Nephron progenitor cell (in vitro differentiated cells): Measurements from ENCODE around the gene SMG9.

Experiments
- DNase-seq: peaks from one replicate; pipeline ENCODE4 v3.0.0; 2021
- H3K27ac Mint-ChIP-seq: 2 replicates; pipeline ENCODE4 v1.8.0; 2021; ENCODE audit warnings: mild to moderate bottlenecking, moderate library complexity, mixed read lengths
- H3K27me3 Mint-ChIP-seq: 2 replicates; pipeline ENCODE4 v1.8.0; 2021; ENCODE audit warnings: mild to moderate bottlenecking, low read depth, mixed read lengths; ENCODE audit not compliant: poor library complexity
- H3K36me3 Mint-ChIP-seq: 2 replicates; pipeline ENCODE4 v1.8.0; 2021; ENCODE audit warnings: low read depth, mixed read lengths
- H3K4me1 Mint-ChIP-seq: 2 replicates; pipeline ENCODE4 v1.8.0; 2021; ENCODE audit warnings: mixed read lengths
- H3K4me3 Mint-ChIP-seq: 2 replicates; pipeline ENCODE4 v1.8.0; 2021; ENCODE audit warnings: mild to moderate bottlenecking, moderate library complexity, mixed read lengths
- H3K9me3 Mint-ChIP-seq: 2 replicates; pipeline ENCODE4 v1.8.0; 2021; ENCODE audit warnings: mild to moderate bottlenecking, moderate library complexity, mixed read lengths
- TF ChIP-seq, protein P1 (sequence below): fragments of 200-600 bp; sonication (generic); IDR thresholded peaks from 2 replicates; pipeline ENCODE4 v1.5.0; 2021; ENCODE audit warnings: antibody characterized with exemption

The SMG9 gene

DNA sequence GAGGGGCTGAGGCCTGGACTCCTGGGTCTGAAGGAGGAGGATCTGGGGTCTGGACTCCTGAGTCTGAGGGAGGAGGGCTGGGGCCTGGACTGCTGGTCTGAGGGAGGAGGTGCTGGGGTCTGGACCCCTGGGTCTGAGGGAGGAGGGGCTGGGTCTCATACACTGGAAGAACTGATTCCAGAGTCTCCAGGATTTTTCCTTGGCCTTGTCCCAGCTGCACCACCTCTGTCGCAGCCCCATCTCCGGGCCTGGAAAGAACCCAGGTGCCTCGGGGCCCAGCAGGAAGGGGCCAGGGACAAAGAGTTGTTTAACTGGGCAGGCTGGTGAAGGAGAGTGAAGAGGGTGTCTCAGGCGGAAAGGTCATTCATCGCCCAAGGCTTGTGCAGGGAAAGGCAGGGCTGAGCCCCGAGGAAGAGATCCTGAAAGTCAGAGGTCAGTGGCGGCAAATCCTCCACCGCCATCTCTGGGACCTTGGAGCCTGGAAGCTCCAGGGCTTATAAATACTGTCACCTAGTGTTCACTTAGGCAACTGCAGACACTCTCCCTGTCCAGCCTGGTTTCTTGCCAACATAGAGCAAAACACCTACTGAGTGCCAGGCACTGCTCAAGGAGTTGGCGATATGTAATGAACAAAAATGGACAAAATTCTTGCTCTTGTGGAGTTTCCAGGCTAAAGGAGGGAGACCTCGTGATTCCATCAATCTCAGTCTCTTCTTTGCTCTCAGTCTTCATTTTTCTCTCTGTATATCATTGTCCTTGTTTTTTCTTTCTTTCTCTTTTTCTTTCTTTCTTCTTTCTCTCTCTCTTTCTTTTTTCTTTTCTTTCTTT, 30.4 kb upstream of the SMG9 start:
- Mint-ChIP-seq H3K36me3 (no peaks in the 10 kb centered on the region), H3K4me3 (no peak overlapping the region), H3K9me3 (no peaks in the 10 kb centered on the region), H3K27ac (no peak overlapping the region), H3K27me3 (peaks cover 35% of the 10 kb centered on the region), H3K4me1 (peaks cover 30% of the 10 kb centered on the region)
- TF ChIP-seq, protein P1, sequence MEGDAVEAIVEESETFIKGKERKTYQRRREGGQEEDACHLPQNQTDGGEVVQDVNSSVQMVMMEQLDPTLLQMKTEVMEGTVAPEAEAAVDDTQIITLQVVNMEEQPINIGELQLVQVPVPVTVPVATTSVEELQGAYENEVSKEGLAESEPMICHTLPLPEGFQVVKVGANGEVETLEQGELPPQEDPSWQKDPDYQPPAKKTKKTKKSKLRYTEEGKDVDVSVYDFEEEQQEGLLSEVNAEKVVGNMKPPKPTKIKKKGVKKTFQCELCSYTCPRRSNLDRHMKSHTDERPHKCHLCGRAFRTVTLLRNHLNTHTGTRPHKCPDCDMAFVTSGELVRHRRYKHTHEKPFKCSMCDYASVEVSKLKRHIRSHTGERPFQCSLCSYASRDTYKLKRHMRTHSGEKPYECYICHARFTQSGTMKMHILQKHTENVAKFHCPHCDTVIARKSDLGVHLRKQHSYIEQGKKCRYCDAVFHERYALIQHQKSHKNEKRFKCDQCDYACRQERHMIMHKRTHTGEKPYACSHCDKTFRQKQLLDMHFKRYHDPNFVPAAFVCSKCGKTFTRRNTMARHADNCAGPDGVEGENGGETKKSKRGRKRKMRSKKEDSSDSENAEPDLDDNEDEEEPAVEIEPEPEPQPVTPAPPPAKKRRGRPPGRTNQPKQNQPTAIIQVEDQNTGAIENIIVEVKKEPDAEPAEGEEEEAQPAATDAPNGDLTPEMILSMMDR, result peak; percentile 99
- DNase-seq, result peak; percentile 61

DNA sequence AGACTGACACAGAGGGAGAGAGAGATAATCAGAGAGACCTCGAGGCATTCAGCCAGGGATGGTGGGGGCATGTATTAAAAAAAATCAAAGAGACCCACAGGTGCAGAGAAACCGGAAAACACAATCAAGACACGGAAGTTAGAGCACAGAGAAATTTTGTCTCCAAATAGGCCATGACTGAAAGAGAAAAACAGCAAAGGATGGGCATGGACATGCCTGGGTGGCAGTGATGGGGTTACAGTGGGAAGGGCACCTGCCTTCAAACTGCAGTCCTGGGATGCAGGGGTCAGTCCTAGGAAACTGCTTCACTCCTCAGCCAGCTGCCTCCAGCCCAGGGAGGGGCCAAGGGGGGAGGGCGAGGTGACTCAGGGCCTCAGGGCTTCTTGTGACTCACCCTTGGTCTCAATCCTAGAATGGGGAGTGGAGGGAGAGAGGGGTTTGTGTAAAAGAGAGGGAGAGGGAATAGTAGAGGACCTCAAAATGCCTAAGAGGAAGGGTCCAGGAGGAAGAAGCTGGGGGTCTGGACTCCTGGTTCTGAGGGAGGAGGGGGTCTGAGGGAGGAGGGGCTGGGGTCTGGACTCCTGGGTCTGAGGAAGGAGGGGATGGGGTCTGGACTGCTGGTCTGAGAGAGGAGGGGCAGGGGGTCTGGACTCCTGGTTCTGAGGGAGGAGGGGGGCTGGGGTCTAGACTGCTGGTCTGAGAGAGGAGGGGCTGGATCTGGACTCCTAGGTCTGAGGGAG, 29.6 kb upstream of the SMG9 start:
- TF ChIP-seq, protein P1, result no peak
- Mint-ChIP-seq H3K4me3 (no peak overlapping the region), H3K27me3 (peaks cover 29% of the 10 kb centered on the region), H3K4me1 (peaks cover 37% of the 10 kb centered on the region), H3K9me3 (no peaks in the 10 kb centered on the region), H3K27ac (no peak overlapping the region), H3K36me3 (no peaks in the 10 kb centered on the region)
- no peak for DNase-seq

DNA sequence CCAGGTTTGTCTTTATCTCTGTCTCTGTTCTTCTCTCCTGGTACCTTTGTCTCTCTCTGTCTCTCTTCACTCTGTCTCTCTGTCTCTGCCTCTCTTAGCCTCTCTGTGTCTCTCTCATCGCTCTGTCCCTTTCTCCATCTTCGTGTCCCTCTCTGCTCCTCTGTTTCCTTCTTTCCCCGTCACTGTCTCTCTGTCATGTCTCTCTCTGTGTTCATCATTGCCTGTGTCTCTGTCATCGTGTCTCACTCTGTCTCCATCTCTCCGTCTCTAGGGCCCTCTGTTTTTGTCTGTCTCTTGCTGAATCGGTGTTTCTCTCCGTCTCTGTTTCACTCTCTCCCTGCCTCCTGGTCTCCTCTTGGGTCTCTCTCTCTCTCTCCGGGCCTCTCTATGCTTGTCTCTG, 28.9 kb upstream of the SMG9 start:
- no peak overlapping the region for H3K4me3 Mint-ChIP-seq

DNA sequence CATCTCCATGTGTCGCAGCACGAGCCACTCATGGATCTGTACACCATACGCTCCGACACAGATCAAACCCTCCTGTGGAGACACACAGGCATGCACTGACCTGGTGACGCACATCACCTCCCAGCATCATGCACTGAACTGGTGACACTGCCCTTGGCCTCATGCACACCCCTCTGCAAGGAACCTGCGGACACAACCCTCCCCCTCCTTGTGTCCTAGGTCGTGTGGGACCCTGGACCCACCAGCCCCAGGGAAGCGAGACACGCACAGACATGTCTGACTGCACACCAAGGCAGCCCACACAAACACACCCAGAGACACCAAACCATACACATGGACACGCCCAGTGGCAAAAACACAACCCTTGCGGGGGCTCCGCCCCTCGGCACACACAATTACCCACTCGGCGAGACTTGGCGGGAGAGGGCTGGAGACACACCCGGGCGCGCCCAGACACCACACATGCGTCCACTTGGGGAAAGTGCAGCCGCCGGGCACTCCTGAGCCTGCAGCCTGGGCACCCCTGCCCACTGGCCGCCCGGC, 28.0 kb upstream of the SMG9 start:
- TF ChIP-seq, protein P1, result no peak
- H3K4me3 Mint-ChIP-seq, result no peak overlapping the region
- H3K9me3 Mint-ChIP-seq, result no peaks in the 10 kb centered on the region
- H3K4me1 Mint-ChIP-seq, result peaks cover 49% of the 10 kb centered on the region
- no peak overlapping the region for H3K27ac Mint-ChIP-seq
- no peaks in the 10 kb centered on the region for H3K36me3 Mint-ChIP-seq
- H3K27me3 Mint-ChIP-seq, result peaks cover 39% of the 10 kb centered on the region
- DNase-seq, result no peak

More for the DNA sequence above, 28.9 kb upstream of the SMG9 start:
- no peak overlapping the region for H3K27ac Mint-ChIP-seq
- TF ChIP-seq, protein P1, result no peak
- no peaks in the 10 kb centered on the region for H3K9me3 Mint-ChIP-seq
- H3K27me3 Mint-ChIP-seq, result peaks cover 30% of the 10 kb centered on the region
- no peak for DNase-seq
- H3K36me3 Mint-ChIP-seq, result no peaks in the 10 kb centered on the region
- peaks cover 40% of the 10 kb centered on the region for H3K4me1 Mint-ChIP-seq

DNA sequence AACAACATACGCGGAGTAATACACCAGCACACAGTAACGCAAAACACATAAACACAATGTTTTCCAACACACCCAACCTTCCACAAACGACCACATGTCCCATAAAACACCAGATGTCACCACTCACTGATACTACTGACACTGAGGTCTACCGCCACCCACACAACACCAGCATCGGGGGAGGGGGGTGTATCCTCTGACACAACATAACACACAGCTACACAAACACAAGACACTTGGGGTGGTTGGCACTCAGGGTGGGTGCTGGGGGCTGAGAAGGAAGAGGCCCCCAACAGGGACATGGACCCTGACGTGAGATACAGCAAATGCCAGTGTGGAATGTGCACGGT, 27.5 kb upstream of the SMG9 start:
- DNase-seq, result no peak
- Mint-ChIP-seq H3K27ac (no peak overlapping the region), H3K4me3 (no peak overlapping the region), H3K36me3 (no peaks in the 10 kb centered on the region), H3K27me3 (peaks cover 44% of the 10 kb centered on the region), H3K4me1 (peaks cover 52% of the 10 kb centered on the region), H3K9me3 (no peaks in the 10 kb centered on the region)
- TF ChIP-seq, protein P1, result no peak
